ENCODE measurements around the gene VAPA.

- TF ChIP-seq CTCF (IDR thresholded peaks at IDR 0.05) (no peak), ZFX (IDR thresholded peaks at IDR 0.05; ENCODE audit: borderline replicate concordance) (no peak)
Observed at GRCh38 chr18:9991011-9992000, 77.5 kb downstream of the VAPA start.

Measured in 22Rv1 (cell line).